Activated T-helper 2 cell treated with anti-CD3 and anti-CD28 coated beads, Interferon-gamma antibody, Interleukin-2, Interleukin-4, amounts not matched to agents 10 μg/mL and 5 μg/mL and 100 μg/mL, durations not matched to agents 14 hours and 24 hours and 36 hours (primary cell): ENCODE data around the gene MET. TPM values are rescaled to one million over a fixed set of nuclear protein-coding genes. Genes with fewer than 3 reads are reported as not detected.
"Not testable (repeated sequence)": the region's sequence is repeated elsewhere in the genome, so short reads cannot be mapped to it uniquely, and the experiment has no call there.

ENCODE experiments used
- DNase-seq: peaks from one replicate; pipeline ENCODE4 v3.0.0; 2021; ENCODE audit warnings: low spot score
- H3K27ac Mint-ChIP-seq: one replicate; pipeline ENCODE4 v1.8.0; 2021; ENCODE audit warnings: mixed read lengths
- H3K27me3 Mint-ChIP-seq: one replicate; pipeline ENCODE4 v1.8.0; 2021; ENCODE audit warnings: low read depth, mixed read lengths
- H3K36me3 Mint-ChIP-seq: one replicate; pipeline ENCODE4 v1.8.0; 2021; ENCODE audit warnings: low read depth, mixed read lengths
- H3K4me1 Mint-ChIP-seq: one replicate; pipeline ENCODE4 v1.8.0; 2021; ENCODE audit warnings: low read depth, mixed read lengths
- H3K4me3 Mint-ChIP-seq: one replicate; pipeline ENCODE4 v1.8.0; 2021; ENCODE audit warnings: low read depth, mild to moderate bottlenecking, moderate library complexity, mixed read lengths
- H3K9me3 Mint-ChIP-seq: one replicate; pipeline ENCODE4 v1.8.0; 2021; ENCODE audit warnings: mixed read lengths
- intact Hi-C: fragments of 100-400 bp; cut with micrococcal nuclease; formaldehyde crosslinking; loops from one replicate; pipeline ENCODE4 v1.15.1; 2023
- total RNA-seq: library from RNA; stranded (reverse); gene quantifications from 2 replicates; pipeline ENCODE4 v1.2.3, GENCODE V29; 2022

Gene MET
- total RNA-seq, 1 donor from 2014 or later = 1.5 TPM

DNA sequence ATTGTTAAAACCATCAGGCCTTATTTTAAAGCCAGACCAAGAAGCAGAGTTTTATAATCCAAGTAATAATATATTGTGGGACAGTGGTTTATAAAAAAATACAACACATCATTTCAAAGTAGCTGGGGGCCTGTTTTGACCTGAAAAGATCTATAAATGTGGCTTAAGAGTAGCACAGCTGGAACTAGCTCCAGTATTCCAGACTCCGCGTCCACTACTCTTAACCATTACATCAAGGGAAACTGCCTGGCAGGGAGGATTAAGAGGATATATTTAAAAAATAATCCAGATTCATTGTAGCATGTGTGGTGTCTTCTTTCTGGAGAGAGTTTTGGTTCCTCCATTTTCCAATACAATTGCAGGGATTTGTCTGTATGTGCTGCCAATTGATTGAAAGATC is 67.3 kb downstream of the MET start:
- Mint-ChIP-seq H3K9me3 (no peaks in the 10 kb centered on the region), H3K4me3 (no peak overlapping the region), H3K27ac (no peak overlapping the region), H3K36me3 (no peaks in the 10 kb centered on the region), H3K27me3 (peaks cover 9% of the 10 kb centered on the region), H3K4me1 (no peaks in the 10 kb centered on the region)
- no peak for DNase-seq
- intact Hi-C loops = no loop called here

DNA sequence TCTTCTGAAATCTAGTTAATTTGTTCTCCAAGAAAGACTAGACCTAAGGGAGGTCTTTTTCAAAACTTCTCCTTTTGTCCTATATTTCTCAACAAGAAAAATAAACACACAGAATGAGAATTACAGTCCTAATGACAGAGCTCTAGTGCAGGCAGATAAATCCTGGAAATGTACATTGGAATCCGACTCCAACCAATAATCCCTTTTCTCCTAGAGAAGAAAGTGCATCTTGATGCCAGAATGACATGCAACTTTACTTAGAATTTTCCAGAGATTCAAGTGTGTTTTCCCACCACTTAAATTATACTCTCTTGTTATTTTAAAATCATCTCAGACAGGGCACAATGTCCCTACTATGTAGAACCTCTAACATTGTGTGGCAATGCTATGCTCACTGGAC is 68.2 kb downstream of the MET start:
- DNase-seq = no peak
- peaks cover 9% of the 10 kb centered on the region for H3K27me3 Mint-ChIP-seq
- no peaks in the 10 kb centered on the region for H3K36me3 Mint-ChIP-seq
- H3K4me3 Mint-ChIP-seq = no peak overlapping the region
- H3K27ac Mint-ChIP-seq = no peak overlapping the region
- H3K4me1 Mint-ChIP-seq = no peaks in the 10 kb centered on the region
- intact Hi-C loops = no loop called here
- no peaks in the 10 kb centered on the region for H3K9me3 Mint-ChIP-seq

DNA sequence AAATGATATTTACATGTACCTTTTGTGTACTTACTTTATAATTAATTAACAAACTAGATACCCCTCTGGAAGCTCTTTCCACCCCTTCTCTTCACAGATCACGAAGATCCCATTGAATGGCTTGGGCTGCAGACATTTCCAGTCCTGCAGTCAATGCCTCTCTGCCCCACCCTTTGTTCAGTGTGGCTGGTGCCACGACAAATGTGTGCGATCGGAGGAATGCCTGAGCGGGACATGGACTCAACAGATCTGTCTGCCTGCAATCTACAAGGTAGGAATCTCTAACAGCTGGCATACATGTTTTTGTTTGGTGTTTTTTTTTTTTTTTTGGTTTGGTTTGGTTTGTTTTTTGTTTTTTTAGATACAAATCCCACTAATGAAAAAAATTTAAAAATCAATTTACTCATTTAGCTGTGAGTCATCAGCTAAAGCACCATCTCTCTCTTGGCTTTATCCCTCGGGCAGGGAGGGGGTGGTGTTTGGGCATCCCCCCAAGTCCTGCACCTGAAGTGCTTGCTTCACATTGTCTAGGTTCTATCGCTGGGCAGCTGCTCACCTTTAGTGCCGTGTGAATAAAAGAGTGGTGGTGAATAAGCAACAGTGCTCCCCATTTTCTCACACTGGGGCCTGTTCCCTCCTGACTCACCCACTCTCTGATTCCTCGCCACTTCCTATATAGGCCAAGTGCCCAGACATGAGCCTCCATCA is 68.9 kb downstream of the MET start:
- H3K36me3 Mint-ChIP-seq = no peaks in the 10 kb centered on the region
- no peak overlapping the region for H3K4me3 Mint-ChIP-seq
- no peaks in the 10 kb centered on the region for H3K9me3 Mint-ChIP-seq
- no peak overlapping the region for H3K27ac Mint-ChIP-seq
- DNase-seq = no peak
- peaks cover 9% of the 10 kb centered on the region for H3K27me3 Mint-ChIP-seq
- intact Hi-C loops = no loop called here
- no peaks in the 10 kb centered on the region for H3K4me1 Mint-ChIP-seq

DNA sequence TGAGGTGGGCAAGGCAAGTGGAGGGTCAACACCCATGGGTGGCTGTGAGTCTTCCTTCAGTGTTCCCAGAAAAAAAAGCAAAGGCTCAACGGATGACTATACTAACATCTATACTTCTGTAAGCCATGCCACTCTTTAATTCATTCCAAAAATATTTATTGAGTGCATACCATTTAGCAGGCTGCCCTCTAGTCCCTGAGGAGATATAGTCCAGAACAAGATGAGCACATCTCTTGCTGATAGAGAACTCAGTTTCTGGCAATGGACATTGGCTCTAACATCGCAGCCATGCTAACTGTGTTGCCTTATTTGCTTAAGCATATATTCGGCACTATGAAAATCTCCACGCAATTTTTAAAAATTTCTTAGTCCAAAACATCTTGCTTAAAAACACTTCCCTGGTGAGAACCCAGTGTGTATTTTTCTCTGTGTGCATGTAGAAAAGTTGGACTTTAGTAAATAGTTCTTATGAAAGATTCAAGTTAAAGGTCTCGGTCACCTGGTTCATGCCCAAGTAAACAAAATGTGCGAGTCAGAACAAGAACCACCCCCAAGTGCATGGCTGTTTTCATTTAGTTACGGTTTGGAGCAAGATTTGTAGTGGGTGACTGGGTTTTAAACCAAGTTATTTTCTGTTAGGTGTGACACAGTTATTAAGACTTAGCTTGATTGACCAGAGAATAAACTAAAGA is 69.8 kb downstream of the MET start:
- H3K4me3 Mint-ChIP-seq = no peak overlapping the region
- no peaks in the 10 kb centered on the region for H3K4me1 Mint-ChIP-seq
- DNase-seq = no peak
- no peak overlapping the region for H3K27ac Mint-ChIP-seq
- intact Hi-C loops = no loop called here
- no peaks in the 10 kb centered on the region for H3K9me3 Mint-ChIP-seq
- no peaks in the 10 kb centered on the region for H3K36me3 Mint-ChIP-seq
- H3K27me3 Mint-ChIP-seq = peaks cover 9% of the 10 kb centered on the region

DNA sequence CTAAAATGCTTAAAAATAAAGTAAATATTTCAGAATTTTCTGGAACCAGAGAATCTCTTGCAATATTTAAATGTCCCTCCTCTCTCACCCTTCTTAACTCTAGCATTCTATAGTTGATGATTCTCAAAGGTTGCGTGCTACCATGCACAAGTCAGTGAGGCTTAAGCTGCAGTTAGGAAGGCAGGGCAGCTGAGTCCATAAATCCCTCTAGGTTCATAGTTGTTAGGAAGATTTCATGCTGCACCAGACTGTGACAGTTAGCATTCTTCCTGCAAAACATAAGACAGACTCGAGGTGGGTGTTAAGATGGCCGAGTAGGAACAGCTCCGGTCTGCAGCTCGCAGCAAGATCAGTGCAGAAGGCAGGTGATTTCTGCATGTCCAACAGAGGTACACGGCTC is 70.6 kb downstream of the MET start:
- Mint-ChIP-seq H3K36me3 (no peaks in the 10 kb centered on the region), H3K4me1 (no peaks in the 10 kb centered on the region), H3K27ac (no peak overlapping the region), H3K4me3 (no peak overlapping the region), H3K27me3 (peaks cover 9% of the 10 kb centered on the region), H3K9me3 (no peaks in the 10 kb centered on the region)
- no peak for DNase-seq
- intact Hi-C loops = no loop called here

DNA sequence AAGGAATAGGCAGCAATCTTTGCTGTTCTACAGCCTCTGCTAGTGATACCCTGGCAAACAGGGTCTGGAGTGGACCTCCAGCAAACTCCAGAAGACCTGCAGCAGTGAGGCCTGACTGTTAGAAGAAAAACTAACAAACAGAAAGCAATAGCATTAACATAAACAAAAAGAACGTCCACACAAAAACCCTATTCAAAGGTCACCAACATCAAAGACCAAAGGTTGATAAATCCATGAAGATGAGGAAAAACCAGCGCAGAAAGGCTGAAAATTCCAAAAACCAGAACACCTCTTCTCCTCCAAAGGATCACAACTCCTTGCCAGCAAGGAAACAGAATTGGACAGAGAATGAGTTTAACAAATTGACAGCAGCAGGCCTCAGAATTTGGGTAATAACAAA is 71.8 kb downstream of the MET start:
- H3K4me1 Mint-ChIP-seq, intact Hi-C loops, H3K36me3 Mint-ChIP-seq, H3K9me3 Mint-ChIP-seq, H3K27me3 Mint-ChIP-seq, DNase-seq, H3K4me3 Mint-ChIP-seq, H3K27ac Mint-ChIP-seq: not testable (repeated sequence)

DNA sequence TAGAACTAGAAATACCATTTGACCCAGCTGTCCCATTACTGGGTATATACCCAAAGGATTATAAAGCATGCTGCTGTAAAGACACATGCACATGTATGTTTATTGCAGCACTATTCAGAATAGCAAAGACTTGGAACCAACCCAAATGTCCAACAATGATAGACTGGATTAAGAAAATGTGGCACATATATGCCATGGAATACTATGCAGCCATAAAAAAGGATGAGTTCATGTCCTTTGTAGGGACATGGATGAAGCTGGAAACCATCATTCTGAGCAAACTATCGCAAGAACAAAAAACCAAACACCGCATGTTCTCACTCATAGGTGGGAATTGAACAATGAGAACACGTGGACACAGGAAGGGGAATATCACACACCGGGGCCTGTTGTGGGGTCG is 74.4 kb downstream of the MET start:
- H3K27ac Mint-ChIP-seq, intact Hi-C loops, H3K27me3 Mint-ChIP-seq, H3K36me3 Mint-ChIP-seq, H3K9me3 Mint-ChIP-seq, H3K4me1 Mint-ChIP-seq, DNase-seq, H3K4me3 Mint-ChIP-seq: not testable (repeated sequence)

DNA sequence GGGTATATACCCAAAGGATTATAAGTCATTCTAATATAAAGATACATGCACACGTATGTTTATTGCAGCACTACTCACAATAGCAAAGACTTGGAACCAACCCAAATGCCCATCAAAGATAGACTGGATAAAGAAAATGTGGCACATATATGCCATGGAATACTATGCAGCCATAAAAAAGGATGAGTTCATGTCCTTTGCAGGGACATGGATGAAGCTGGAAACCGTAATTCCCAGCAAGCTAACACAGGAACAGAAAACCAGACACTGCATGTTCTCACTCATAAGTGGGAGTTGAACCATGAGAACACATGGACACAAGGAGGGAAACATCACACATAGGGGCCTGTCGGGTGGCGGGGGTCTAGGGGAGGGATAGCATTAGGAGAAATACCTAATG is 79.1 kb downstream of the MET start:
- intact Hi-C loops, H3K4me1 Mint-ChIP-seq, H3K4me3 Mint-ChIP-seq, H3K27me3 Mint-ChIP-seq, DNase-seq, H3K9me3 Mint-ChIP-seq, H3K36me3 Mint-ChIP-seq, H3K27ac Mint-ChIP-seq: not testable (repeated sequence)

DNA sequence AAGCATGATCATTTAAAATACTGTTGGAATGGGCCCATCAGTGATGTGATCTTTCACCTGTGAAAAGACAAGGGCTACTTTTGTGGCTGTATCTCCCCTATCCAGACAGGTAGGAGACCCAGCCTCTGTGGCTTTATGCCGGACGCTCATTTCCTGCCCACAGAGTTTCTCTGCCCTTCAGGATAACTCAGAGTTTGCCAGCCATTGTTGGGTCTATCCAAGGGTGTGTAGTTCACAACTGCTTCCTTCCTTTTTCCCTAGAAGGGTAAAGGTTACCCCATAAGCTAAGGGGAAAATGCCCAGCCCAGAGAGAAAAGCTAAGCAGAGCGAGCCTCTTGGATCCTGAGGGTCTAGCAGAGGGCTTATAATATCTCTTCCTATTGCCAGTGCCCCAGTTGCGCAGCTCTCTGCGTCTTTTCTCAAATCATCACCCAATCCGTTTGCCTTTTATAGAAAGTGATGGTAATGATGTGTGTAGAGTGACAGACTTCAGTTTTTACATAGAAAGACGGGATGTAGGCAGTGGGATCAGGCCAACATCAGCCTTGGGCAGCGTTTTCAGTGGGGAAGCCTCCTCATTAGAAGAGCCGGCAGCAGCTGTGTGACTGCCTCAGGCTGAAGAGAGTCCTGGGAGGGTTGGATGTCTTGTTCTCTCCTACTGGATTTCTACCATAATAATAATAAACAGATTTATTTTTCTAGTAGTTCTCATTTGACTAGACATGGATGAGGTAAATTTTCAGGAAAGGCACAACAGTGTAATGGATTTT is 80.5 kb downstream of the MET start:
- no peaks in the 10 kb centered on the region for H3K36me3 Mint-ChIP-seq
- intact Hi-C loops = no loop called here
- DNase-seq = no peak
- H3K27ac Mint-ChIP-seq = no peak overlapping the region
- no peaks in the 10 kb centered on the region for H3K9me3 Mint-ChIP-seq
- H3K27me3 Mint-ChIP-seq = peaks cover 2% of the 10 kb centered on the region
- H3K4me3 Mint-ChIP-seq = no peak overlapping the region
- no peaks in the 10 kb centered on the region for H3K4me1 Mint-ChIP-seq

DNA sequence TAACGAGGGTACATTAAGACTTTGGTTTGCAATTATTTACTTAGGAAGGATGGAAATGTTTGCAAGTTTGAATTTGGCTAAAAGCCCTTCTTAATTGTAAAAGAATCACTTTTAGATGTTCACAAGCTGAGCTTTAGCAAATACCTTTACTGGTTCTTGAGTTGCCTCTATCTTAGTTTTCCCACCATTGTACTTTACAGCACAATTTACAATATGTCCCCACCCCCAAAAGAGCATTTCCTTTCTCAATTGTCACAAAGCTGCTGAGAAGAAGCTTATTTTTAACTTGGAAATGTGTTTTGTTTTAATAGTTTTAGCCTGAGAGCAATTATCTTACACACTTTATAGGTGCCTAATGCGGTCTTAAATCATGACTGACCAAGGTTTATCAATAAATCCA is 81.1 kb downstream of the MET start:
- Mint-ChIP-seq H3K9me3 (no peaks in the 10 kb centered on the region), H3K4me3 (no peak overlapping the region), H3K36me3 (no peaks in the 10 kb centered on the region), H3K4me1 (no peaks in the 10 kb centered on the region), H3K27me3 (peaks cover 2% of the 10 kb centered on the region), H3K27ac (no peak overlapping the region)
- intact Hi-C loops = no loop called here
- no peak for DNase-seq

DNA sequence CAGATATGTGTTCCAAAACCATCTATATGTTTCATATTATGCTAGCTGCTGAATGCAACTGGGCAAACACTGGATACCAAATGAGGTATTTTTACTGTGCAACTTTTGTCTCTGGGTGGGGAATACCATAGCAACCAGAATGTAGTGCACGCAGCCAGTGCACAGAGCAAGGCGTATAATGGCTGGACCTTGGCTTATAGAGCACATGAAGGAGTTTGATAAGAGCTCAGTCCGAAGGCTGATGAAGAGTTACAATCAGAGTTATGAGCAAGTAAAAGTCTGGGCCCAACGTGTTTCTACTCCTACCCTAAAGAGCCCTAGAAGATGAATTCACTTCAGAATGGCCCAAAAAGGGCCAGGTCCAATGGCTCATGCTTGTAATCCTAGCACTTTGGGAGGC is 82.2 kb downstream of the MET start:
- Mint-ChIP-seq H3K27me3 (peaks cover 2% of the 10 kb centered on the region), H3K9me3 (no peaks in the 10 kb centered on the region), H3K4me3 (no peak overlapping the region), H3K27ac (no peak overlapping the region), H3K36me3 (no peaks in the 10 kb centered on the region), H3K4me1 (no peaks in the 10 kb centered on the region)
- intact Hi-C loops = no loop called here
- no peak for DNase-seq

DNA sequence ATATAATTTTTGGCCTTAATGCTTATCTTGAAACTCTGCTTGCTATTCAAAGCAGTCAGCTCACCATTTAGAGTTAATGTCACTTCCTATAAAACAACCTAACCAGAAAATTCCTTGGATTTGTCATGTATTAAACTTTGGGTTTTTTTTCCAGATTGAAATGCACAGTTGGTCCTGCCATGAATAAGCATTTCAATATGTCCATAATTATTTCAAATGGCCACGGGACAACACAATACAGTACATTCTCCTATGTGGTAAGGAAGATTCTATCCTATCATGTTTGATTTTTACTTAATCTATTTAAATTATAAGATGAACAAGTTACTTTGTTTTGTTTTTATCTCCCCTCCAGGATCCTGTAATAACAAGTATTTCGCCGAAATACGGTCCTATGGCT is 85.3 kb downstream of the MET start:
- no peak overlapping the region for H3K27ac Mint-ChIP-seq
- intact Hi-C loops = no loop called here
- no peak overlapping the region for H3K4me3 Mint-ChIP-seq
- no peaks in the 10 kb centered on the region for H3K4me1 Mint-ChIP-seq
- H3K9me3 Mint-ChIP-seq = no peaks in the 10 kb centered on the region
- peaks cover 4% of the 10 kb centered on the region for H3K27me3 Mint-ChIP-seq
- no peaks in the 10 kb centered on the region for H3K36me3 Mint-ChIP-seq
- DNase-seq = no peak

DNA sequence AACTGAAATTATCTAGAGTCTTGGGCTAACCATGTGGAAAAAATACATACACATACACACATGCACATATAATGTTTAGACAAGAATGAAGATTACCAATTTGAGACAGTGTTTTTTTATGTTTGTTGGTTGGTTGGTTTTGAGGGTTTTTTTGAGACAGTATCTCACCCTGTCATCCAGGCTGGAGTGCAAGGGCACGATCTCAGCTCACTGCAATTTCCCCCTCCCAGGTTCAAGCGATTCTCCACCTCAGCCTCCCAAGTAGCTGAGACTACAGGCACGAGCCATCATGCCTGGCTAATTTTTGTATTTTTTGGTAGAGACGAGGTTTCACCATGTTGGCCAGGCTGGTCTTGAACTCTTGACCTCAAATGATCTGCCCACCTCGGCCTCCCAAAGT is 87.6 kb downstream of the MET start:
- H3K9me3 Mint-ChIP-seq, H3K4me1 Mint-ChIP-seq, H3K27ac Mint-ChIP-seq: not testable (repeated sequence)

More for the DNA sequence above, 87.6 kb downstream of the MET start:
- DNase-seq, H3K4me3 Mint-ChIP-seq, H3K36me3 Mint-ChIP-seq, intact Hi-C loops, H3K27me3 Mint-ChIP-seq: not testable (repeated sequence)
